GM08714 (cell line): ENCODE results near the gene STK32C.

ENCODE experiments used
- H3K4me3 ChIP-seq: fragments of 200-500 bp; sonication (Bioruptor generic); 2 replicates; pipeline ENCODE4 v1.5.1; 2014; ENCODE audit warnings: mild to moderate bottlenecking, low read length, inconsistent platforms
- ZNF274 ChIP-seq: IDR thresholded peaks from 2 replicates; pipeline ENCODE4 v1.6.1; 2012; ENCODE audit warnings: mild to moderate bottlenecking, low read depth, low read length

STK32C gene

DNA sequence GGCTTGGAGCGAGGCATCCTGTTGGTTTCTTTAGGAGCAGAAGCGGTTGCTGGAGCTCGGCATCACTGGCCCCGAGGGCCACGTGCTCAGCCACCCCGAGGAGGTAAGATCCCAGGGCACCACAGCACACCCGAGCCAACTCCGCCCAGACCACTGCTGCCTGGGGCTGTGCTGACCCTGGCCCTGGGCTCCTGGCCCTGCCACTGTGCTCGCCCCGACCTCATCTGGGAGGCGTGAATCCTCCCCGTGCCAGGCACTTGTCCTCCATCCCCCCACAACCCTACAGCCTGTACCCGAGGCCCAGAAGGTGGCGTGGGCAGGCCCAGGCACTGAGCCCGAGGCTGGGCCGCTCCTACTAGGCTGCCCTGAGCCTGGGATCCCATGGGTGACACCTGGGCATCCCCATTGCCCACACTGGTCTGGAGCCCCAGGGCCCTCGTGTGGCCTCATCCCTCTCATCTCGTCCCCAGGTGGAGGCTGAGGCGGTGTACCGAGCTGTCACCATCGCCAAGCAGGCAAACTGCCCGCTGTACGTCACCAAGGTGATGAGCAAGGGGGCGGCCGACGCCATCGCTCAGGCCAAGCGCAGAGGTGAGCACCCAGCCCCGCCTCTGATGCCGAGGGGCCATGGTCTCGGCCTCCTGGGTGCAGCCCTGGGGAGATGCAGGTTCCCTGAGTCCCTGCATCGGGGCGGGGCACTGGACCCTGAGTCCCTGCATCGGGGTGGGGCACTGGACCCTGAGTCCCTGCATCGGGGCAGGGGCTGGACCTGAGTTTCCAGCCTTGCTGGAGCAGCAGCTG lies 109.2 kb downstream of the STK32C start:
- H3K4me3 ChIP-seq, result no peak overlapping the region
- no peak for TF ChIP-seq ZNF274

DNA sequence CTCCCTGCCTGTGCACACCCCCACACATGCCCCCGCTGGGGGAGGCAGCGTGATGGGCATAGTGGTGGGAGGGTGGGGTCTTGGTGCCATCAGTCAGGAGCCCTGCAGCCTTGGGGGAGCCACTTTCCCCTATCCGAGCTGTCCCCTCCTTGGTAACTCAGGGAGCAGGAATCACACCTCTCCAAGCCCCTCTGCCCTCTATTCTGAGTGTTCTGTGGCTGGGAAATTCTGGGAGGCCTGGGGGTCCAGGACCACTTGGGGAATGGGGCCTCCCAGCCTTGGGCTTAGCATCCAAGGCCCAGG lies 109.7 kb downstream of the STK32C start:
- no peak overlapping the region for H3K4me3 ChIP-seq
- TF ChIP-seq ZNF274, result no peak

DNA sequence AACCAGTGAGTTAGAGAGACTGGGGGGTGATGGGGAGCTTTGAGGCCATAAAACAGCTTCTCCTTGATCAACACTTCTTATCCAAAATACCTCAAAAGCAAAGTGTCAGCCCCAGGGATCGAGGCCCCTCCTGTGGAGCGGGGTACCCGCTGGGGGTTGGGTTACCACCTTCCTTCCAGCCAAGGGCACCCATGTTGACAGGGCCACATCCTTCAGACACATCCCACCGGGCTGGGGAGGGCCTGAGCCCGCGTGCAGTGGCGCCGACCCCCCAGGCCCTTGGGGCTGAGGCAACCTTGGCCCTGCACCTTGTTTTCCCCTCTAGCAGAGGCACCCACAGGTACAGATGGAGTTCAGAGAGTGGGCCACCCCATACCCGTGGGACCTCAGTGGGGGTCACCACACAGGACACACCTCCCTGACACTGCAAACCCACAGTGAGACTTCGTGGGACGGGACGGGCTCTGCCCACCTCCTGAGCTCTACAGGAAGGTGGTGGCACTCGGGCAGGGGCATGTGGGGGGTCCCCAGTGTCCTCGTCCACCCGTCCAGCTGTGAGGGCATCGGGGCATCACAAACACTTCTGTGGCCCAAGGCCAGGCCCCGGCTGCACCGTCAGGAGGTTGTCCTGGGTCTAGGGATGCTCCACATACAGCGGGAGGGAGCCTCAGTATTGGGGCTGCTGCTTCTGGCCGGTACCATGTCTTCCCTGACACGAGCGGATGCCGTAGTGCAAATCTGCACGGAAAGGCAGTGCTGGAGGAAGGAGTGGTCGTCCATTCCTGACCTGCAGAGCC lies 110.3 kb downstream of the STK32C start:
- TF ChIP-seq ZNF274, result no peak
- H3K4me3 ChIP-seq, result no peak overlapping the region

DNA sequence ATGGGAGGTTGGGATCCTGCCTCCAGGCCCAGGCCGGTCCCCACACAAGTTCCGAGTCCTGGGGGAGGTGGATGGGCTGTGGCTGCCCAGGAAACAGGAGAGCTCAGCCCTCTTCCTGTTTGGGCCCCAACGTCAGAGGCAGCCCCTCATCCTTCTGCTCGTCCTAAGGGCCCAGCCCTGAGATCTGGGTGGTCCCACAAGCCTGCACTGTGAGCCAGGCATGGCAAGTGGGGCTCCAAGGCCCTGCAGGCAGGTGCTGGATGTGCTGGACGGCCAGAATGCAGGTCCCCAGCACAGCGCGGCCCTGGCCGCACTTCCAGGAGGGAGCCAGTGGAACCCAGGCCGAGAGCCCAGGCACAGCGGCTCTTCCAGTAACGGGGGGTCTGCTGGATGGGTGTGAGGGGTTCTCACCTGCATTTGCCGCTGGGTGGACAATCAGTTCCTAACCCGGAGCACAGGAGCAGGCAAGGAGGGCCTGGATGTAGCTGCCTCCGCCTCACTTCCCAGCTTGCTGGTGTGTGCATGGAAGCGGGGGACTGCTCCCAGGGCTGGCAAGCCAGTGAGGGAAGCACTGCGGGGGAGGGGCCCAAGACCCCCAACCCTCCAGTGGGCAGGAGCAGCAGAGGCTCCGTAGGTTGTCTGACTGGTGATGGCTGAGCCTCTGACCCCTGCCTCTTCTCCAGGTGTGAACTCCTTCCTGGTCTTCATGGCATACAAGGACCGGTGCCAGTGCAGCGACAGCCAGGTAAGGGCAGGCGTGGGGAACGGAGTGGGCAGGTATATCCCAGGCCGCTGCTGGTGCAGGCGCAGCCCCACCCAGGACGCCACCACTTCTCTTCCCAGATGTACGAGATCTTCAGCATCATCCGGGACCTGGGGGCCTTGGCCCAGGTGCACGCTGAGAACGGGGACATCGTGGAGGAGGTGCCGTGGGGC lies 111.3 kb downstream of the STK32C start:
- no peak for TF ChIP-seq ZNF274
- H3K4me3 ChIP-seq, result no peak overlapping the region

DNA sequence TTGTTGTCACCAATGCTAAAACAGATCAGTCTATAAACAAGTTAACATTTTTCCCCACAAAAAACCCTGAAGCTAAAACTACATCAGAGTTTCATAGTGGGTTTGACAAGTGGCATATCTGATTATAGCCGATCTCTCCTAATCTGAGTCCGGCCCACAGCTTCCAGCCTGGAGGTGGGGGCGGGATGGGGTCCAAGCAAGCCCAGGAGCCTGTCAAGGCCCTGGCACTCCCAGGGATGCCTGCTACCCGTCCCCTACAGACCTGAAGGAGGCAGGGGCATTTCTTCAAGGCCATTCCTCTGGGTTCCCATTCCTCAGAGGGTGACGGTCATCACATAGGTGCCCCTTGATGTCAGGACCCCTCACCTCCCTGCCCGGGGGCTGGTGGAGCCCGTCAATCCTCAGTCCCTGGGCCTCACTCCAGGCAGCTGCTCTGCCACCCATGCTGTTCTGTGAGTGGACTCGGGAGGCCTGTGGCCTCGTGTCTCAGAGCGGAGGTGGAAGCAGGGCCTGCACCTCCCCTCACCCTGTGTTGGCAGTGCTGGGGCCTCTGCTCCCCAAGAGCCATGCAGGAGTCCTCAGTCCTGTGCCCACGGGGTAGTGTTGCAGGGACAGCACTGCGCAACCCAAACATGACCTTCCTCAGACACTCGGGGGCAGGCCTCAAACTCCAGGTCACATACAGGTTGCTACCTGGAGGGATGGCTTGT lies 112.2 kb downstream of the STK32C start:
- TF ChIP-seq ZNF274, result no peak
- H3K4me3 ChIP-seq, result no peak overlapping the region

DNA sequence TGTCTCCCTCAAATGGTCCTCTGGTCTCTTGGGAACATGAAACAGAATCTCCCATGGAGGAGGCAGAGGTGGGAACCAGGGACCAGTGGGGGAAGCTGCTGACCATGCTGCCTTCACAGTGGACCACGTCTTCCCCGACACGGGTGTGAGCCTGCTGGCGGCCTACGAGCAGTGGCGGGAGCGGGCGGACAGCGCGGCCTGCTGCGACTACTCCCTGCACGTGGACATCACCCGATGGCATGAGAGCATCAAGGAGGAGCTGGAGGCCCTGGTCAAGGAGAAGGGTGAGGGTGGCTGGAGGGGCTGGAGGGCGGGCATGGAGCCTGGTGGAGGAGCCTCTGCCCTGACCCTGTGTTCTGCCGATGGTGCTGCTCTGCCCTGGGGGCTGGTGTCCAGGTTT lies 113.0 kb downstream of the STK32C start:
- no peak overlapping the region for H3K4me3 ChIP-seq
- TF ChIP-seq ZNF274, result no peak

DNA sequence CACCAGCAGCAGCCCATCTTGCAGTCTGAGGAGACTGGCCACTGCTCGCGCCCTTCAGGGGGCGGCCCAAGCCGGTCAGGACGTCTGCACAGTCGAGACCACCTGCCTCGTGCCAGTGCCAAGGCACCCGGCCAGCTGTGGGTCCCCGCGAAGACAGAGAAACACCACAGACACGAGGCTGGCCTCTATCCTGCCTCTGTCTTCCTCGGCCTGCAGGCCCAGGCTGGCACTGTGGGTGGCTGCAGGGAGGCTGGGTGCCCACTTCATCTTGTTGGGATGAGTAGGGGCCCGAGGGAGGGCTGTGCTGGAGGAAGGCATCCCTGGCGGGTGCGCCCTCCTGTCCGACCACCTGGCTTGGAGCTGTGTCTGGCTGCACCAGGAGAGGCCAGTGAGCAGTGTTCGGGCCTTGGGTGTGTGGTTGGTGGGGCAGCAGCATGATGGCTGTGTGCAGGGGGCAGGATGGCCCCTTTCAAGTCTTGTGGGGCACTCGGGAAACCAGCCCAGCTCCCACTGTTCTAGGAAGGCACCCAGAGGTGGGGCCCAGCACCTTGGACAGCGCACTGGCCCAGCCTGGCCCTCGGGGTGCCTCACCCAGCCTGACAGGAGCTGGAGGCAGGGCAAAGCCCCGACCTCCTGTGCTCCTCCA lies 113.7 kb downstream of the STK32C start:
- no peak for TF ChIP-seq ZNF274
- H3K4me3 ChIP-seq, result no peak overlapping the region

DNA sequence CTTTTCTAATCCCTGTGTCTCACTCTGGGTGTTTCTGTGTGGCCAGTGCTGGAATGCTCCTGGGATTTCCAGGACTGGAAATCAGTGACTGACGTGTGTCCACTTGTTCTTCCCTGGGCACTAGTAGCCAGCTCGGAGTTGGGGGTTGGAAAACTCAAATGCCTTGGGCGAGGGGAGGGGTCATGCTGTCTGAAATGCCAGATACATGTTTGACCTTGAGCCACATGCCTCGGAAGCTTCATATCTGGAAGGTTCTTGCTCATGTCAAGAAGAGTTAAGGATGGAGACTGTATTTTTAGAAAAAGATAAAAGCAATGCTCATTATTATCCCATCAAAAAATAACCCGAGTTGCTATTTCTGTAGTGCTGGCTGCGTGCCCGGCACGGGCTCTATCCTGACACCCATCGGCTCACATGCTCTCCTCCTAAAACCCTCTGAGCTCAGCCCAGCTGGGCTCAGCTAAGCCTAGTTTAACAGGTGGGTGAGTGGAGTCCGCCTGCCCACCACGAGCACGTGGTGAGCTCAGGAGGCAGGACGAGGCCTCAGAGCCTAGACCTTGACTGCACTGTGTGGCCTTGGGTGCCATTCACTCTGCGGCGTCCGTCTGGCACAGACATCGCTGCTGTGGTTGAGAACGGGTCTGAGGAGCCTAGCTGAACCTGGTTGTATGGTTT lies 114.6 kb downstream of the STK32C start:
- TF ChIP-seq ZNF274, result no peak
- no peak overlapping the region for H3K4me3 ChIP-seq

DNA sequence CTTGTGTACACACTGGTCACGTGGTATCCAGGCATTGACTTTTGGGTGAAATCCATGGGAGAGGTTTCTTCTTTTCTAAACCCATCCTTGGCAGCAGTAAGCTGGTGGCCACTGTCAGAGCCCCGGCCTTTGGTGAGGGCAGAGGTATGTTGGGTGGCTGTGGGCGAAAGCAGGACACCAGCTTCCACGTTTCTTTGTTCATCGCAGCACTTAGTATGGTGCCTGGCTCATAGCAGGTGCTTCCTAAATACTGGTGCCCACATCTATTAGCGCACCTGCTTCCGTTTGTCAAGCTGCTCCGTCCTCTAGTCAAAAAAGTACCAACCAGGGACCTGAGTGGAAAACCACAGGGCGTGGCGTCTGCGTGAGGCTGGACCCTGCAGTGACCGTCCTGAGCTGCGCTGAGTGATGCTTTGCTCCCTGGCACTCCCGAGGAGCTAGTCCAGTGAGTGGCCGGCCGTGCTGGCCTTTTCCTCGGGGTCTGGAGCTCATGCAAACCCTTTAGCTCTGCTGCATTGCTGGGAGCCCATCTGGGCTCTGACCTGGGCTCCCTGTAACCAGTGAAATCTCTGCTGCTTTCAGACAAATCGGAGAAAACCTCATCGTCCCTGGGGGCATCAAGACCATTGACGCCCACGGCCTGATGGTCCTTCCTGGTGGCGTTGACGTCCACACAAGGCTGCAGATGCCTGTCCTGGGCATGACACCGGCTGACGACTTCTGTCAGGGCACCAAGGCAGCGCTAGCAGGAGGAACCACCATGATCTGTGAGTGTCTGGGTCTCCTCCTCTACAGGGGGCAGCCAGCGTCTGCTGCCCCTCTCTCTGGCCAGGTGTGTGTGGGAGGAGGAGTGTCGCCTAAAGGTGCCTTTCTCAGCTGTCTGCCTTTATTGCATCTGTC lies 115.4 kb downstream of the STK32C start:
- TF ChIP-seq ZNF274, result no peak
- H3K4me3 ChIP-seq, result no peak overlapping the region

DNA sequence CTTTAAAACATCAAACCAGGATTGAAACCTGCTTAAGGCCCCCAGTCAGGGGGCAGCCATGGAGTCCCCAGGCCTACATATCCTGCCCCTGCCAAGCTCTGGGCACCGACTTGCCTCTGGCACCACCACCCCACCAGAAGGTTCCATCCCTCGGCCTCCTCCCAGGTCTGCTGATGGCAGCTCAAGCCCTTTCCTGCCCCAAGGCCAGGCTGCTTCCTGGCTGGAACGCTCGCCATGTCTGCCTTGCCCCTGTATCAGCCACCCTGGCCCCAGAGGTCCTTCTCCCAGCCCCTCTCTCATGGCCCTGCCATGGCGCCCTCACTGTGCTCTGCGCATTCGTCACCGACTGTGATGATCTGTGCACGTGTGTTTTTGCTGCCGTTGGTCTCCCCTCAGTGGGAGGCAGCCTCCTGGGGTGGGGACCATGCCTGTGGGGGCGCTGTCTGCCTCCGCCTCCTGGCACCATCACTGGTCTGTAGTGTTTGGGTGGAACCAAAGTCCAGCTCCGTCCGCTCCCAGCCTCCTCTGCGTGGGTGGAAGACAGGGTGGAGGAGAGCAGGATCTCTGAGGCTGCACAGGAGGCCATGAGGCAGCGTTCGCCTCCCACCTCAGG lies 117.8 kb downstream of the STK32C start:
- no peak for TF ChIP-seq ZNF274
- no peak overlapping the region for H3K4me3 ChIP-seq

DNA sequence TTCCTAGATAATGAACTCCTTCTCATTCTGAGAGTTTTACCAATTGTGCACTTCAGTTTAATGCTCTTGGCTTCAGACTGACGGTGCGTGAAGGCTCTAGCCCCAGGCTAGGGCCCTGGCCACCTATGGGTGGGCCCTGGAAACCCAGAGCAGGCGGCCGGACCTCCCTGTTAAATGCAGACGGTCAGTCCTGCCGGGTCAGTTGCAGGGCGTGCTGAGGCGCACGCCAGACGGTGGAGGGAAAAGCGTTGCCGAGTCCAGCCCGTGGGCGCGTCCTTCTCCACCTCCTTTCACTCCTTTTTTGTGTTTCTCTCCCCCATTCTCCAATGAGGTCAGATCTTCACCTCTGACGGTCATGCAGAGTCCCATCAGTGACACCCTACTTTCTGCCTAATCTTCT lies 118.7 kb downstream of the STK32C start:
- no peak for TF ChIP-seq ZNF274
- H3K4me3 ChIP-seq, result no peak overlapping the region
